Measurements from ENCODE around the gene ELAVL2. TPM values are rescaled to one million over a fixed set of nuclear protein-coding genes. Genes with fewer than 3 reads are reported as not detected.

ELAVL2 gene
- total RNA-seq, 1 experiment from 2014 or later = 0.18 TPM

- no peaks in the 10 kb centered on the region for H3K4me1 ChIP-seq
- CTCF ChIA-PET = no interaction called here
- H3K36me3 Mint-ChIP-seq (ENCODE audit: insufficient read depth, unreplicated experiment) = no peaks in the 10 kb centered on the region
Measured at GRCh38 chr9:23663536-23663935, 162.5 kb downstream of the ELAVL2 start.

GRCh38 chr9:23663125-23663524 lies 162.9 kb downstream of the ELAVL2 start:
- BruUV-seq (replicated peaks) = no TSS peak
- intact Hi-C loops (cut with micrococcal nuclease; ENCODE audit: unreplicated experiment) = no loop called here
- no peaks in the 10 kb centered on the region for H3K36me3 ChIP-seq (ENCODE audit: control insufficient read depth, insufficient read depth, low read length)
- Mint-ChIP-seq H3K4me3 (ENCODE audit: unreplicated experiment) (no peak overlapping the region), H3K4me1 (ENCODE audit: low read depth, unreplicated experiment) (no peaks in the 10 kb centered on the region), H3K27ac (ENCODE audit: unreplicated experiment) (no peak overlapping the region), H3K36me3 (ENCODE audit: insufficient read depth, unreplicated experiment) (no peaks in the 10 kb centered on the region), H3K27me3 (ENCODE audit: insufficient read depth, unreplicated experiment) (no peaks in the 10 kb centered on the region), H3K9me3 (ENCODE audit: unreplicated experiment) (peaks cover 13% of the 10 kb centered on the region)
- POLR2A ChIA-PET = no interaction called here
- H3K27me3 ChIP-seq (replicated peaks; ENCODE audit: control insufficient read depth, insufficient read depth, low read length) = no peaks in the 10 kb centered on the region
- CTCF ChIA-PET = no interaction called here
- no peaks in the 10 kb centered on the region for H3K4me1 ChIP-seq
- H3K4me3 ChIP-seq (ENCODE audit: low read depth, low read length) = no peak overlapping the region
- DNase-seq = no peak
- TF ChIP-seq, protein P1, sequence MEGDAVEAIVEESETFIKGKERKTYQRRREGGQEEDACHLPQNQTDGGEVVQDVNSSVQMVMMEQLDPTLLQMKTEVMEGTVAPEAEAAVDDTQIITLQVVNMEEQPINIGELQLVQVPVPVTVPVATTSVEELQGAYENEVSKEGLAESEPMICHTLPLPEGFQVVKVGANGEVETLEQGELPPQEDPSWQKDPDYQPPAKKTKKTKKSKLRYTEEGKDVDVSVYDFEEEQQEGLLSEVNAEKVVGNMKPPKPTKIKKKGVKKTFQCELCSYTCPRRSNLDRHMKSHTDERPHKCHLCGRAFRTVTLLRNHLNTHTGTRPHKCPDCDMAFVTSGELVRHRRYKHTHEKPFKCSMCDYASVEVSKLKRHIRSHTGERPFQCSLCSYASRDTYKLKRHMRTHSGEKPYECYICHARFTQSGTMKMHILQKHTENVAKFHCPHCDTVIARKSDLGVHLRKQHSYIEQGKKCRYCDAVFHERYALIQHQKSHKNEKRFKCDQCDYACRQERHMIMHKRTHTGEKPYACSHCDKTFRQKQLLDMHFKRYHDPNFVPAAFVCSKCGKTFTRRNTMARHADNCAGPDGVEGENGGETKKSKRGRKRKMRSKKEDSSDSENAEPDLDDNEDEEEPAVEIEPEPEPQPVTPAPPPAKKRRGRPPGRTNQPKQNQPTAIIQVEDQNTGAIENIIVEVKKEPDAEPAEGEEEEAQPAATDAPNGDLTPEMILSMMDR (IDR thresholded peaks at IDR 0.05; ENCODE audit: insufficient read depth in 1 of 2, low read depth in 1 of 2, low read length in 1 of 2, severe bottlenecking in 1 of 2, unreplicated experiment in 1 of 2) = no peak
- no peaks in the 10 kb centered on the region for H3K9me3 ChIP-seq

More at GRCh38 chr9:23663536-23663935, 162.5 kb downstream of the ELAVL2 start:
- Mint-ChIP-seq H3K9me3 (ENCODE audit: unreplicated experiment) (peaks cover 14% of the 10 kb centered on the region), H3K27ac (ENCODE audit: unreplicated experiment) (no peak overlapping the region), H3K4me3 (ENCODE audit: unreplicated experiment) (no peak overlapping the region), H3K4me1 (ENCODE audit: low read depth, unreplicated experiment) (no peaks in the 10 kb centered on the region), H3K27me3 (ENCODE audit: insufficient read depth, unreplicated experiment) (no peaks in the 10 kb centered on the region)
- no peaks in the 10 kb centered on the region for H3K9me3 ChIP-seq
- TF ChIP-seq, protein P1 (IDR thresholded peaks at IDR 0.05; ENCODE audit: insufficient read depth in 1 of 2, low read depth in 1 of 2, low read length in 1 of 2, severe bottlenecking in 1 of 2, unreplicated experiment in 1 of 2) = no peak
- H3K4me3 ChIP-seq (ENCODE audit: low read depth, low read length) = no peak overlapping the region
- intact Hi-C loops (cut with micrococcal nuclease; ENCODE audit: unreplicated experiment) = no loop called here
- no peaks in the 10 kb centered on the region for H3K36me3 ChIP-seq (ENCODE audit: control insufficient read depth, insufficient read depth, low read length)
- POLR2A ChIA-PET = no interaction called here
- H3K27me3 ChIP-seq (replicated peaks; ENCODE audit: control insufficient read depth, insufficient read depth, low read length) = no peaks in the 10 kb centered on the region
- DNase-seq = no peak
- no TSS peak for BruUV-seq (replicated peaks)

GRCh38 chr9:23662320-23662719 lies 163.7 kb downstream of the ELAVL2 start:
- intact Hi-C loops (cut with micrococcal nuclease; ENCODE audit: unreplicated experiment) = no loop called here
- ChIA-PET POLR2A (no interaction called here), CTCF (no interaction called here)
- Mint-ChIP-seq H3K4me1 (ENCODE audit: low read depth, unreplicated experiment) (no peaks in the 10 kb centered on the region), H3K4me3 (ENCODE audit: unreplicated experiment) (no peak overlapping the region), H3K36me3 (ENCODE audit: insufficient read depth, unreplicated experiment) (no peaks in the 10 kb centered on the region), H3K9me3 (ENCODE audit: unreplicated experiment) (peaks cover 5% of the 10 kb centered on the region), H3K27ac (ENCODE audit: unreplicated experiment) (no peak overlapping the region), H3K27me3 (ENCODE audit: insufficient read depth, unreplicated experiment) (no peaks in the 10 kb centered on the region)
- no peak overlapping the region for H3K4me3 ChIP-seq (ENCODE audit: low read depth, low read length)
- no TSS peak for BruUV-seq (replicated peaks)
- H3K9me3 ChIP-seq = no peaks in the 10 kb centered on the region
- no peaks in the 10 kb centered on the region for H3K36me3 ChIP-seq (ENCODE audit: control insufficient read depth, insufficient read depth, low read length)
- no peaks in the 10 kb centered on the region for H3K4me1 ChIP-seq
- TF ChIP-seq, protein P1 (IDR thresholded peaks at IDR 0.05; ENCODE audit: insufficient read depth in 1 of 2, low read depth in 1 of 2, low read length in 1 of 2, severe bottlenecking in 1 of 2, unreplicated experiment in 1 of 2) = no peak
- no peak for DNase-seq
- H3K27me3 ChIP-seq (replicated peaks; ENCODE audit: control insufficient read depth, insufficient read depth, low read length) = no peaks in the 10 kb centered on the region

Data from Caco-2 (cell line).